ENCODE results near the gene WDR73. TPM values are rescaled to one million over a fixed set of nuclear protein-coding genes. Genes with fewer than 3 reads are reported as not detected.

Gene WDR73
- total RNA-seq = 18.5 and 27.4 TPM in 2 replicates

GRCh38 chr15:84653910-84654688 is at the start of gene WDR73:
Gene WDR73, minus strand, starts transcription at chr15:84654283. Its CDS starts 9 bp downstream, at chr15:84654274.
- TF ChIP-seq, protein P1, sequence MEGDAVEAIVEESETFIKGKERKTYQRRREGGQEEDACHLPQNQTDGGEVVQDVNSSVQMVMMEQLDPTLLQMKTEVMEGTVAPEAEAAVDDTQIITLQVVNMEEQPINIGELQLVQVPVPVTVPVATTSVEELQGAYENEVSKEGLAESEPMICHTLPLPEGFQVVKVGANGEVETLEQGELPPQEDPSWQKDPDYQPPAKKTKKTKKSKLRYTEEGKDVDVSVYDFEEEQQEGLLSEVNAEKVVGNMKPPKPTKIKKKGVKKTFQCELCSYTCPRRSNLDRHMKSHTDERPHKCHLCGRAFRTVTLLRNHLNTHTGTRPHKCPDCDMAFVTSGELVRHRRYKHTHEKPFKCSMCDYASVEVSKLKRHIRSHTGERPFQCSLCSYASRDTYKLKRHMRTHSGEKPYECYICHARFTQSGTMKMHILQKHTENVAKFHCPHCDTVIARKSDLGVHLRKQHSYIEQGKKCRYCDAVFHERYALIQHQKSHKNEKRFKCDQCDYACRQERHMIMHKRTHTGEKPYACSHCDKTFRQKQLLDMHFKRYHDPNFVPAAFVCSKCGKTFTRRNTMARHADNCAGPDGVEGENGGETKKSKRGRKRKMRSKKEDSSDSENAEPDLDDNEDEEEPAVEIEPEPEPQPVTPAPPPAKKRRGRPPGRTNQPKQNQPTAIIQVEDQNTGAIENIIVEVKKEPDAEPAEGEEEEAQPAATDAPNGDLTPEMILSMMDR (IDR thresholded peaks at IDR 0.05; ENCODE audit: insufficient read depth, low read length, poor library complexity, severe bottlenecking) = no peak
- Histone ChIP-seq H3K36me3 (ENCODE audit: control insufficient read depth, insufficient read depth, low read length) (peaks cover 2% of the 10 kb centered on the region), H3K27me3 (ENCODE audit: control insufficient read depth, insufficient read depth, low read length) (no peaks in the 10 kb centered on the region), H3K4me3 (ENCODE audit: low read depth, low read length) (peak within 1 kb of the TSS; percentile 83)
- peak; percentile 73 for DNase-seq (ENCODE audit: low read depth)

GRCh38 chr15:84703808-84704207 is 49.7 kb upstream of the WDR73 start:
- TF ChIP-seq, protein P1 (IDR thresholded peaks at IDR 0.05; ENCODE audit: insufficient read depth, low read length, poor library complexity, severe bottlenecking) = no peak
- H3K4me3 ChIP-seq (ENCODE audit: low read depth, low read length) = no peak overlapping the region
- no peaks in the 10 kb centered on the region for H3K27me3 ChIP-seq (ENCODE audit: control insufficient read depth, insufficient read depth, low read length)
- DNase-seq (ENCODE audit: low read depth) = no peak
- H3K36me3 ChIP-seq (ENCODE audit: control insufficient read depth, insufficient read depth, low read length) = peaks cover 1% of the 10 kb centered on the region

DNA sequence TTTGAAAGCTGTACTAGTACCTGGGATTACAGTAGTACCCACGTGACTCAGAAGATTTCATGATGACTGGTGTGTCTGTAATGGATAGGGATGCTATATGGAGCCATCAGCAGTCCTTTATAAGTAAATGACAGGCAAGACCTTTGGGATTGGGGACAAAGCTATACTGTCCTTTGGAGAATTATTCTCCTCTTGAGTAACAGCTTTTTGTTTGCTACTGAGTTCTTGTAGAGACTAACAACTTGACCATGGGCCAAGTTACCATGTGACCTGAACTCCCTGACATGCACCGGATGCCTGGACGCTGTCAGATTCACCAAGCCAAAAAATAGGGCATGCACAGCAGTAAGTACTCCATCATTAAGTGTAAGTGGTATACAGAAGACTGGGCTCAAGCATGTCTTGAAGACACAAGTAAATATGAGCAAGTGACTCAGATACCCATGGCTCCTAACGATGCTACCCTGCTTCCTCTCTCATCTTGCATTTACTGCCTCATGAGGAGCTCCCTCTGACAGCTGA is 48.9 kb upstream of the WDR73 start:
- H3K4me3 ChIP-seq (ENCODE audit: low read depth, low read length) = no peak overlapping the region
- H3K27me3 ChIP-seq (ENCODE audit: control insufficient read depth, insufficient read depth, low read length) = no peaks in the 10 kb centered on the region
- peaks cover 1% of the 10 kb centered on the region for H3K36me3 ChIP-seq (ENCODE audit: control insufficient read depth, insufficient read depth, low read length)
- DNase-seq (ENCODE audit: low read depth) = no peak
- TF ChIP-seq, protein P1 (IDR thresholded peaks at IDR 0.05; ENCODE audit: insufficient read depth, low read length, poor library complexity, severe bottlenecking) = no peak

GRCh38 chr15:84699538-84700191 is 45.6 kb upstream of the WDR73 start:
- no peak overlapping the region for H3K4me3 ChIP-seq (ENCODE audit: low read depth, low read length)
- no peaks in the 10 kb centered on the region for H3K36me3 ChIP-seq (ENCODE audit: control insufficient read depth, insufficient read depth, low read length)
- H3K27me3 ChIP-seq (ENCODE audit: control insufficient read depth, insufficient read depth, low read length) = no peaks in the 10 kb centered on the region
- TF ChIP-seq, protein P1 (IDR thresholded peaks at IDR 0.05; ENCODE audit: insufficient read depth, low read length, poor library complexity, severe bottlenecking) = no peak
- DNase-seq (ENCODE audit: low read depth) = no peak

- H3K4me3 ChIP-seq (ENCODE audit: low read depth, low read length) = no peak overlapping the region
- no peak for DNase-seq (ENCODE audit: low read depth)
- TF ChIP-seq, protein P1 (IDR thresholded peaks at IDR 0.05; ENCODE audit: insufficient read depth, low read length, poor library complexity, severe bottlenecking) = no peak
- no peaks in the 10 kb centered on the region for H3K36me3 ChIP-seq (ENCODE audit: control insufficient read depth, insufficient read depth, low read length)
- no peaks in the 10 kb centered on the region for H3K27me3 ChIP-seq (ENCODE audit: control insufficient read depth, insufficient read depth, low read length)
These were observed 43.3 kb upstream of the WDR73 start for GRCh38 chr15:84697236-84697990.
